Measurements from ENCODE around the gene HOXC9. TPM values are rescaled to one million over a fixed set of nuclear protein-coding genes. Genes with fewer than 3 reads are reported as not detected.

The HOXC9 gene
- total RNA-seq (2014; rRNA removed; shearing (Covaris generic)) = 4.9 and 5.7 TPM in 2 replicates

DNA sequence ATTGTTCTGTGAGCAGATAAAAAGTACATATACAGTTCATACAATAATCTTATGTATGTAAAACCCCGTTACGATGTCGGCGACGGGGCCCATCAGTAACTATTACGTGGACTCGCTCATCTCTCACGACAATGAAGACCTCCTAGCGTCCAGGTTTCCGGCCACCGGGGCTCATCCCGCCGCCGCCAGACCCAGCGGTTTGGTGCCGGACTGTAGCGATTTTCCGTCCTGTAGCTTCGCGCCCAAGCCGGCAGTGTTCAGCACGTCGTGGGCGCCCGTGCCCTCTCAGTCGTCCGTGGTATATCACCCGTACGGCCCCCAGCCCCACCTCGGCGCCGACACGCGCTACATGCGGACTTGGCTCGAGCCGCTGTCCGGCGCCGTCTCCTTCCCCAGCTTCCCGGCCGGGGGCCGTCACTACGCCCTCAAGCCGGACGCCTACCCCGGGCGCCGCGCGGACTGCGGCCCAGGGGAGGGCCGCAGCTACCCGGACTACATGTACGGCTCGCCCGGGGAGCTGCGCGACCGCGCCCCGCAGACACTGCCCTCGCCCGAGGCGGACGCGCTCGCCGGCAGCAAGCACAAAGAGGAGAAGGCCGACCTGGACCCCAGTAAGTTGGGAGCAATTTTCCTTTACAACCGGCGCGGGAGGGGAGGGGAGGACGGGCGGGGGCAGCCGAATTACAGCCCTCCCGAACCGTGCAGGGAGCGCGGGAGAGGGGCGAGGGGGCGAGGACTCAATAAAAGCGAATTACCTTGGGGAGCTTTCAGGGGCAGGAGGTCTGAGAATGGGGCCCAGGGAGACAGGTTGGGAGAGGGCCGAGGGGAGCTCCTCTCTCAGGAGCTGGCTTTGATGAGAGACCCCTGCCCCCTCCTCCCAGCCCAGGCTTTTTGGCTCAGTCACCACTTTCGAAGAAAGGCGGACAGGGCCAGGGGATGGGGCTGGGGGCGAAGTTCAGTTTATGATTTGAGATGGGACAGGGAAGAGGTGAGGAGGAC, at the start of gene HOXC9:
HOXC9 (plus strand) TSS at position 46 of the 999 bp plus-strand sequence; CDS start at position 74, 28 bp downstream.
- peak; percentile 52 for DNase-seq (ENCODE audit: low read depth)

DNA sequence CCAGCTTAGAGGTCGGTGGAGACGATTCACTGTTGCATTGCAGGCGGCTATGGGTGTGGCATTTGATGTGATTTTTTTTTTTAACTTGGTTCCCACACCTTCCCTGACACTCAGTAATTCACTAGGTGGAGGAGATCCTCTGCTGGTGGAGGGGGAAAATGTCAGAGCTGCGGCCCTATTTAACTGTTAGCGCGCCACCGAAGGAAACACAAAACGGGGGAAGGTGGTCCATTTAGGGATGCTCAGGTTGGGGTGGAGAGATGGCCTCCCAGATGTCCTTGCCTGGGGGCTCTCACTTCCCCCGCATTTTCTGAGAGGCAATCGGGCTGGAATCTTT, 49.6 kb upstream of the HOXC9 start:
- DNase-seq (ENCODE audit: low read depth) = no peak

DNA sequence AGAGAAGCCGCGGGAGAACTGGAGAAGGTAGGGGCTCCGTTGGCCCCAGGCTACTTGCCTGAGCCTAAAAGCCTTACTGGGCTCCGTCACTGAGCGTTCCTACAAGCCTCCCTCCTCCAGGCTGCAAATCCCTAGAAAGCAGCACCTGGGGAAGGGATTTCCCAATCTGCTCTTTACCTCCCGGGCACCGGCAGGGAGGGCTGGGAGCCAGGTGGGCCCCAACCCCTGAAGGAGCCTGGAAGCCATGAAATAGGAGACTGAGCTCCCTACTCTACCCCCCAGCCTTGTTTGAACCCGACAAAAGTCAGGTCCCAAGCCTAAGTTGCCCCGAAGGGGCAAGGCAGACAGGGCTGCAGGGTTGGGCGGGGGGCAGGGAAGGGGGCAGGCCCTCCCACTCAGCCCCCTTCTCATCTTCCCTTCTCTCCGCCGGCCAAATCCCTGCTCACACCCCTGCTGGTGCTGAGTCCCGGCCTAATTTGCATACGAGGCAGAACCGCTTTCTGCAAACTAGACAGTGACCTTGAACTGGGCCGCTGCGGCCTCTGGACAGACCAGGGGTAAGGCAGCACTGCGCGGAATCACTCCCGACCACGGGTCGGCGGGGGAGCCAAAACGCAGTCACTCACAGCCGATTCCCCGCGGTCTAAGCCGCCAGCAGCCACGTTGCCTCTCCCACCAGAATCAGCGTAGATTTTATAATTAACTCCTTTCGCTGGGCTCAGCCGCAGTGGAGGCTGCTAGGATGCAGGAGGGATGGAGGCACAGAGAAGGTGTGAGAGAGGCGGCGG, 49.0 kb upstream of the HOXC9 start:
- no peak for DNase-seq (ENCODE audit: low read depth)

DNA sequence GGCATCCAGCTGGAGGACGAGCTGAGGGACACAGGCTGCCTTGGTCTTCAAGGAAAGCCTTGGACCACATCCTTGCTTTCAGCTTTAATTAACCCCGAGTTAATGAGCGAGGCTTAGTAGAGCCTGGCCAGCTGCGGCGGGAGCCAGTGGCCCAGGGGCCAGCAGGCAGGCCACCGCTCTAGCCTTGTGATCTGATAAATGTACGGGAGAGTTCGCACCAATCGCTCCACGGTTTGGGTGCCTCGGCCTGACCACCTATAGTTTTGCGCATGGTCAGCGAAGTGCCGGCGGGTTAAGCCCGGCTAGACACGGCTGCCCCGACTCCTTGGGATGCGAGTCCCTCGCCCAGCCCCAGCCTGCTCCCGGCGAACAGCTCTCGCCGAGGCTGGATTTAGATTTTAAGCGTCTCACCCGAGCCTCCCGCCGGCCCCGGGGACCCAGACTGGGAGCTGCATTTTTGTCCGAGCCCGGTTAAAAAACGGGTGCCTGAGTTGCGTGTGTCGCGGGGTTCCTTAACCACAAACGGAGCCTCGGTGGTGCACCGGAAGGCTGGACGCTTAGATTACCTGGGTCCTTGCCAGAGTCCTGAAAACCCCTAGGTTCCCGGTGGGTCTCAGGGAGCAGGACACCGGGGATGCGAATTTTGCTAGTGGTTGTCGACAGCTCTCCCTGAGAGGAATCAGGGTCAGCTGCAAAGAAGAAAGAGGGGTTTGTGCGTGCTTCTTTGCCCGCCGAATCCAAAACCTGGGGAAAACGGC, 48.2 kb upstream of the HOXC9 start:
- no peak for DNase-seq (ENCODE audit: low read depth)

DNA sequence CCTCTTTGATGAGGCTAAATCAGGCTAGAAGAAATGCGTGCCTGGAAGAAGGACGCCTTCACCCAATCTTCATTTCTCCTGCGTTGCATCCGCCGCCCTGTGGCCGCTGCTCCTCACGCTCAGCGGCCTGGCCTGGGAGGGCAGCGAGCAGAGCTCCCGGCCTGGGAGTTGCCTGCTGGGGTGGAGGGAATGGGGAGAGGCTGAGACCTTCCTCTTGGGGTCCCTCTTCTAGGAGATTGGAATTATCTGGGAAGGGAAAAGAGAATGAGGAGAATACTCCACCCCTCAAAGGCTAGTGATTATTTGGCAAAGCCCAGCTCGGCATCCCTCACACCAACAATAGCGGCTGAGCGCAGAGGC, 47.6 kb upstream of the HOXC9 start:
- no peak for DNase-seq (ENCODE audit: low read depth)

DNA sequence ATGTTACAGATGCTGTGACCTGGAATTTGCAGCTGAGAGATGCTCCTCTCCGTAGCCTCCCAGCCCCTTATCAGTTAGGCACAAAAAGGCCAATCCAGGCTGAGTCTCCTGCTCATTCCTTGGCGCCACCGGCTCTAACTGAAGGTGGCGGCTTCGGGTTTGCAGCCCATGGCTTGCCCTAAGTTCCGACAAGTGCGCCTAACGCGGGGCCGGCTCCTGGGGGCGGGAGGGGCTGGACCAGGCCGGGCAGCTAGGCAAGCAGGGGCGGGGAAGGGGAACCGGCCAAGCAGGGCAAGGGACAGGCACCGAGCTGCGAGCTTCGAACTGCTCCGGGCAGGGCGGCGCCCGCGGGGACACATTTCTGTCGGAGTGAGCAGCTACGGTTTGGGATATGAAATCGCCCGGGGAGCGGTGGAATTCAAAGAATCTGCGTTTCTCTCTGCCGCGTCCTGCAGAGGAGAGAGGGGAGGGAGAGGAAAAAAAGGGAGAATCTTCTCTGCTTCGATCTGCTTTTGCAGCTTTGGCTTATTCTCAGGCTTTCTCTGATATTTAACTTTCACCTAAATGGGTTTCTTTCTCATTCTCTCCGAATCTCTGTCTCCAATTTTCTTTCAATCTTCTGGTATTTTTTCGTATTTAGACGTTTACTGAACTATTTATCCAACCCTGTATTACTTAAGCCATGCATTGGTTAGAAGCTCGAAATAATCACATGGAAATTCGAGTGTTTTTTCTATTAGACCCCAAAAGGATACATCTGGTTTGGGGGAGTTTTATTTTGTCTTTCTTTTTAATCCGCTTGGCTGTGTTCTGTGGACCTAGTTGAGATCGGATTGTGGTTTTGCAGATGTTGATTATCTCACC, 46.9 kb upstream of the HOXC9 start:
- DNase-seq (ENCODE audit: low read depth) = peak; percentile 49

DNA sequence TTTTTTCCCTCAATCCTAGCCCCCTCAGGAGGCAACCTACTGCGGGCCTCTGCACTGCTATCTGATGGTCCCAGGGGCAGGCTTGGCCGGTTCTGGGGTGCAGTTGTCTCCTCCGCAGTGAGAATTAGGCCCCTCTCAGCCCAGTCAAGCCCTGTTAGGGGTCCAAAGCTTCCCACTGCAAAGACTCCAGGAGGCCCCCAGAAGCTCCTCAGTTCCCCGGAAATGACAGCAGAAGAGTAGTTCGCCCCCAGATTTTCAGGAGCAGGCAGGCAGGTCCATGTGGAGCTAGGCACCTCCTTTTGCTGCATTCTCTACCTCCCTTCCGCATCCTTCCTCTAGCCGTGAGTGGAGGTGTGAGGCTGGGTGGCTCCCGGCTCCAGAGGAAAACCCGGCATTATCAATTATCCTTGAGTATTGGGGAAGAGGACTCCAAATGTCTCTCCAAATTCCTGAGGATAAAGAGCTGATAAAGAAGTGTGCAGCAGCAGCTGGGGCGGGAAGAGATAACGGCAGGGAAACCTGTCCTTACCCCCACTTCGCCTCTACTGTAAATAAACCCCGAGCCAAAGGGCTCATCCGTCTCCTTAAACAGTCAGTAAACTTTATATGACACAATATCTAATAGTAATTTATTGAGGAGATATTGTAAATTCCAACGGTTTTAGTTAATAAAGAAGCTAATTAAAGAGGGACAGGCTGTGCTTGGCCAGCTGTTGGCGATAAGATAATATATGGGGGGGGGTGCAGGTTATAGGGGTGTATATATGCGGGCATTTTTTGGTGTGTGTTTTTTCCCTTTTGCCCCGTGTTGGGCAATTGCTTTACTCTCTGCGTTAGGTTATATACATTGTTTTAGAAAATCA, 45.9 kb upstream of the HOXC9 start:
- no peak for DNase-seq (ENCODE audit: low read depth)

DNA sequence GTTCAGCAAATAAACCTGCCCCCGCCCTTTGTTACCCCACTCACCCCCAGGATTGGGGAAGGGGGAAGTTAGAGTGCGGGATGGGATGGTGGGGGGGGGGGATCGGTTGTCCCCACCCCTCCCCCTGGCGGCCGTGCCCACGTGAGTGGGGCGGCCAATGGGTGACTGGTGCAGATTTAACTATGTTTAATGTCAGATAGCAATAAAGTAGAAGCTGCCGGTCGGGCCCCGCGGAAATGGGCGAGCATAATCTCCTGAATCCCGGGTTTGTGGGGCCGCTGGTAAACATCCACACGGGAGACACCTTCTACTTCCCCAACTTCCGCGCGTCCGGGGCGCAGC, 45.3 kb upstream of the HOXC9 start, which contains the start of gene HOXC12:
HOXC12 (plus strand) TSS at position 210 of the 342 bp plus-strand sequence; CDS start at position 237, 27 bp downstream.
- DNase-seq (ENCODE audit: low read depth) = no peak

DNA sequence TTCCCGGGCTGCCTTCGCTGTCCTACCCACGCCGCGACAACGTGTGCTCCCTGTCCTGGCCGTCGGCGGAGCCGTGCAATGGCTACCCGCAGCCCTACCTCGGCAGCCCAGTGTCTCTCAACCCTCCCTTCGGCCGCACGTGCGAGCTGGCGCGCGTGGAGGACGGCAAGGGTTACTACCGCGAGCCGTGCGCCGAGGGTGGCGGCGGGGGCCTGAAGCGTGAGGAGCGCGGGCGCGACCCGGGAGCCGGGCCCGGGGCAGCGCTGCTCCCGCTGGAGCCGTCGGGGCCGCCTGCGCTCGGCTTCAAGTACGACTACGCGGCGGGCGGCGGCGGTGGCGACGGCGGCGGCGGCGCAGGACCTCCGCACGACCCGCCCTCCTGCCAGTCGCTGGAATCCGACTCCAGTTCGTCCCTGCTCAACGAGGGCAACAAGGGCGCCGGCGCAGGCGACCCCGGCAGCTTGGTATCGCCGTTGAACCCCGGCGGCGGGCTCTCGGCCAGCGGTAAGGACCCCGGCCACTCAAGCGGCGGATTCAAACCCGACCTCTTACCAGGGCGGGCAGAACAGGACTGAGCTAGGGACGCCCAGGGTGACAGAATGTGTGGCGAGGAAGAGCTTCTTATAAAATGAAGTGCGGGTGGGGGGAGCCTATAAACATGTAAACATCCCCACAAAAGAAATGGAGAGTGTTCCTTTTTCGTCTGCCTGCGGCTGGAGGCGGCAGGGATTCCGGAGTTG, 44.8 kb upstream of the HOXC9 start:
- DNase-seq (ENCODE audit: low read depth) = no peak

DNA sequence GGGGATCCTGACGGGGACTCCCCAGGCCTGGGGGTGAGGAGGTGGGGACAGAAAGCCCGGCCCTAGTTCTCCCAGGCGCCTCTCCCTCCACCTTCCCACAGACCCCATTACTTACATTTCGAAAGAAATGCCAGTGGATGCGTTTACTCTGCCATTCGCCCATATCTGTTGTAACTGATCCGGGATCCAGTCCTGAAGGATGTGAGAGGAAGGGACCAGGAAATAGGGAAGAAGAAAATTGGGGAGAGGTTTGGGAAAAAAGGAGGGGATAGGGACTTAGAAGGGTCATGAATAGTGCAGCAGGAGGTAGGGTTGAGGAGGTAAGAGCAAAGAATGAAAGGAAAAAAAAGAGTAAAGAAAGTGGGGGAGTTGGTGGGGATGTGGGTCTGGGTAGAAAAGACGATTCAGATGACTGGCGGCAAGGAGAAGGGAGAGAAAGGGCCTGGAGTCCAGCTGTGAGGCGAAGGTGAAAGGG, 44.1 kb upstream of the HOXC9 start:
- no peak for DNase-seq (ENCODE audit: low read depth)

DNA sequence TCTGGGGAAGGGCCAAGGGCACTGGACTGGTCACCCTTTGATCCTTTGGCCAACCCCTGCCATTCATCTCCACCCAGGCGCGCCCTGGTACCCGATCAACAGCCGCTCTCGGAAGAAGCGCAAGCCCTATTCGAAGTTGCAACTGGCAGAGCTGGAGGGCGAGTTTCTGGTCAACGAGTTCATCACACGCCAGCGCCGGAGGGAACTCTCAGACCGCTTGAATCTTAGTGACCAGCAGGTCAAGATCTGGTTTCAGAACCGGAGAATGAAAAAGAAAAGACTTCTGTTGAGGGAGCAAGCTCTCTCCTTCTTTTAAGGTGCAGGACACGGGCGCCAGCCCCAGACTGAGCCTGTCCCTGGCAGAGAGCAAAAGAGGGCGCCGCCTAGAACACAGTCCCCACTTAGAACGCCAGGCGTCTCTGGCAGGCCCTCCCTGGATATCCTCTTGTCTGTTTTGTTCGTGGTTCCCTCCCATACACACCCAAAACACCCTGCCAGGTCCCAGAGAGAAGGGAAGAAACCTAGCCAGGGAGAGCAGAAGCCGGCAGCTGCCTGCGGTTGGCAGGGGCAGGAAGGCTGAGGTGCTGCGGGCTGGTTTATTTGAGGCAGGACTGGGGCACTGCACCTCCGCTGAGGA, 43.6 kb upstream of the HOXC9 start:
- peak; percentile 57 for DNase-seq (ENCODE audit: low read depth)

DNA sequence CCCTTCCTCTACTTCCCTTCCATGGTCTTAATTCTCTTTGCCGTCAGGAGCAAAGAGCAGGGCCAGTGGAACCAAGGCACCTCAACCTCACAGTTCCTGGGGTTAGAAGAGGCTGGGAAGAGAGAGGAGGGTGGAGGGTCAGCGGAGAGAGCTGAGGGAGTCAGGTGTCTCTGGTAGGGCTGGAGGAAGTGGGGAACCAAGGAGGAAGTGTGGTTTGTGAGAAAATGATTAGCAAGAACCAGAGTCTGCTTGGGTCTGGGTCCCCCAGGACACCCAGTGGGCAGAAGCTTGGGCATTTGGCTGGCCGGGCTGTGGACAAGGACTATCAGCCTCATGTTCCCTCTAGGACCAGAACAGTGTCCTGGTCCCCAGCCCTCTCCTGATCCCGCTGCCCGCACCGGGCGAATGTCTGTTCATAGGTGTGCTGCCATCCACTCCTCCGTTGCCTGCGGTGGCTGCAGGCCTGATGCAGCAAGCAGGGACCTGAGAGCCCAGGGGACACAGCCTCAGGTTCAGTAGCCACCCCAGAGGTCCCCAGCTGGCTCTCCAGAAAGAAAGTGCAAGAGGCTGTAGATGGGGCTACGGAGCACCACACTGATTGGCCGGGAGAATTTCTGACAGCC, 42.9 kb upstream of the HOXC9 start:
- no peak for DNase-seq (ENCODE audit: low read depth)

DNA sequence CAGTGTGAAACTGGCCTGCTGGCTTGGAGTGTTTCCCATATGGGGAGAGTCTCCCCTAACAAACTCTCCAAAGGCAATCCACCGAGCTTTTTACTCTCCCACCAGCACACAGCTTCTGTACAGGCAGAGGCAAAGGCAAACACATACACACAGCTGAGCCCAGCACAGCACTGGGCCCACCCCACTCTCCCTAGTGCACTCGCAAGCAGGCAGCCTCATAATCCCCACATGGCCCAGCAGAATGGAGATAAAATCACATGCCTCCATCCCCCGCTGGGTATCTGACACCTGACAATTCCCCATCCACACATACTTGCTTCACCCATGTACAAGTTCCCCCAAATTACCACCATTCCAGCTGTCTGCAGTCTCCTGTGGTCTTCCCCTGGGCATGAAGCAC, 41.8 kb upstream of the HOXC9 start:
- DNase-seq (ENCODE audit: low read depth) = no peak

DNA sequence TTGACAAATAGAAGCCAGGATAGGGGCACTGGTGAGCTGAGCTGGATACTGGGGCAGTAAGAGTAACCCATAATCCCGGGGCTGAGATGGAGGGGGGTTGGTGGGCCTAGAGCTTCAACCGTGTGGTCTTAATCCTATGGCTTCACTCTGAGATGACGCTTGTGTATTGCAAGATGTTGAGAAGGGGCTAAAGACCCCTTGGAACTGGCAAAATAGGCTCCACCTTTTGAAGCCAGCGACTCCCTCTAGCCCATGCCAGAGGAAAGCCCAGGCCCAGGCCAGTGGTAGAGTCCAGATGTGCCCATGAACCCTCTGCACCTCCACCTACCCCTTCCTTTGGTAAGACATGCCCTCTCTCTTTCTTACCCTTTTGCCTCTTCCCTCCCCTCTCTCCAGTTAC, 40.6 kb upstream of the HOXC9 start:
- DNase-seq (ENCODE audit: low read depth) = no peak

DNA sequence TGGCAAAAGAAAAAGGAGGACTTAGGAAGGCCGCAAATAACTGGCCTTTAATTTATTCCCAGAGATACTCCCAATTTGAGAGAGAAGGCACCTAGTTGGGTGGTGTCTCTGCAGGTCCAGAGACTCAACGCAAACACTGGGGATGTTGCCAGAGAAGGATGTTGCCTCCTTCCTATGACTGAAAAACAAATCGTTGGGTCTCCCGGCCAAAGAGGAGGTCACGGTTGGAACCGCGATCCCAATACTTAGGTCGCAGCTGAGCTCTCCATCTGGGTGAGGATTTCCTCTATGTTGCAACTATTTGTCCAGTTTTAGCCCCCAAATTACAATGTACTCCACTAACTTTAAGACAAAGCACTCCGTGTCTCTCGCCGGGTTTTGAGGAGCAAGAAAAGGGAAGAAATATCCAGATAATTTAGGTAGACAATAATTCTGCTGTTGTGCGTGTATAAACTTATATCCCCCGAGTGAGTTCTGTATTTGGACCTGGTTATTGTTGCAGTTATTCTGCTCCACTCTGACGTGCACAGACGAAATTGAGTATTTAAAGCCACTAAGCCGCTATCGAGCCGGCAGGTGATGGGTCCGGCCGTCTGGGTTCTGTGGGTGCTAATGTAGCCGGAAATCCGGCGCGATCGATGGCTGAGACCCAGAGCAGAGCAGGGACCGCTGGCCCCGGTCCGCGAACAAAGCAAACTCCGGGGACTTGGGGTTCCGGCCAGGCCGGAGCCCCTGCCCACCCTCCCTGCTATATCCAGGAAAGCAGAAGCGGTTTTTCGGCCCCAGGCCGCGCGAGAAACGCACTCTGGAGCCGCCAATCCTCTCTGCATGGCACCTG, 39.6 kb upstream of the HOXC9 start:
- no peak for DNase-seq (ENCODE audit: low read depth)

DNA sequence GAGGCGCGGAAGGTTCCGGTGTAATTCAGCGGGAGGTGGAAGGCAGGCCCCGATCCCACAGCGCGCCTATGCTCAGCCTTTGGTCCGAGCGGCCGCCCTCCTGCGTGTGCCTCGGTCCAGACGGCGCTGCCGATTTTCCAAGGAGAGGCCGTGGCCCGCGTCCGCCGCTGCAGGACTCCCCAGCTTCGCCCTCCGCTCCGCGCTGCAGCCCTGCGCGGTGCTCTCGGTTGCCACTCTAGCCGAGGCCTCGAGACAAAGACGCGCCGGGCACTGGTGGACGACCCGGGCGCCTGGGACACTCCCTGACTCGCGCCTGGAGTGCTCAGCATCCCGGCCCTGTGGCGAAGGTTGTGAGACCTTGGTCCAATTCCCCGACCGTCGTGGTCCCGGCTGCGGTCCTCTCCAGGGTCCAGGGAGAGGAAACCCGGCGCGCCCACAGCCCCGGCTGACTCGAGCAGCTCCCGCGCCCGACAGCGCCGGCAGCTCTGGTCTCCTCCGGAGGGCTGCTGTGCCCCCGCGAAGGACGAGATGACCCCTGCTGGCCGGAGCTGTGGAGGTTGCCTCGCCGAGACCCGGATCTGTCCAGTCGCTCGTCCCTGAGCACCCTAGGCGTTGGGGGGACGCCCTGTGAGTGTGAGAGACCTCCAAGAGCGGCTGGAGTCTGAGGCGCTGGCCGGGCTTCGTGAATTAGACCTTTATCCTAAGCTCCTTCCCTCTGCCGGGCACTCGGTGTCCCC, 38.8 kb upstream of the HOXC9 start:
- no peak for DNase-seq (ENCODE audit: low read depth)

DNA sequence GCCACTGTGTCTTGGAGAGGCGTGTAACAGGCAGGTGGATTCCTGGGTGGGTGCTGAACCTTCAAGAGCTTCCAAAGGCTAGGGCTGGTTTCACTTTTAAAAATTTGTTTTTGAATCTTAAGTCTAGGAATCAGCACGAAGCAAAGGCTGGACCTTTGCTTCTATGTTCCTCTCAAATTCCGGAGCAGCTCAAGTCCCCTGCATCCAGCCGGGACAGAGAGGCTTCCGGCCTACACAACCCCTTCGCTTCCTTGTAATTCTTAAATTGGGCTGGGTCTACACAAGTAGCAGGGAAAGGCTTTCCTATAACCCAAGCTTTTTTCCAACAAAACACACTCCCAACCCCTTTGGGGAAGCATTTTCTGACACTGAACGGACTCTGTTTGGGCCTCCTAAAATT, 37.0 kb upstream of the HOXC9 start:
- DNase-seq (ENCODE audit: low read depth) = no peak
